ENCODE results near the gene PFKFB2. TPM values are rescaled to one million over a fixed set of nuclear protein-coding genes. Genes with fewer than 3 reads are reported as not detected.

The PFKFB2 gene
- total RNA-seq, 1 experiment from 2014 or later: 35.6 TPM

- CTCF ChIA-PET: no interaction called here
- intact Hi-C loops (cut with micrococcal nuclease; ENCODE audit: unreplicated experiment) (no loop called here), in situ Hi-C loops (cut with HindIII; ENCODE audit: low pct_unique_long_range_greater_than_20kb, low sequenced_read_pairs) (no loop called here)
- ATAC-seq: no peak
- no TSS peak for BruUV-seq (replicated peaks)
- H3K27ac ChIP-seq (ENCODE audit: low read length): no peak overlapping the region; the same call in 1 of the 2 replicates
- H3K36me3 ChIP-seq (ENCODE audit: control insufficient read depth, insufficient read depth, low read length): peaks cover 21% of the 10 kb centered on the region
- POLR2A ChIA-PET: no interaction called here
- TF ChIP-seq POLR2AphosphoS5 (IDR thresholded peaks at IDR 0.05; ENCODE audit: low read depth, low read length) (no peak), REST (IDR thresholded peaks at IDR 0.05; ENCODE audit: insufficient read depth in 1 of 2, low read depth in 2 of 2, low read length in 1 of 2) (no peak), SIN3A (IDR thresholded peaks at IDR 0.05; ENCODE audit: borderline replicate concordance, insufficient read depth, low read depth, low read length) (no peak), TCF7L2 (IDR thresholded peaks at IDR 0.05; ENCODE audit: low read depth, low read length) (no peak)
- TF ChIP-seq, protein P1, sequence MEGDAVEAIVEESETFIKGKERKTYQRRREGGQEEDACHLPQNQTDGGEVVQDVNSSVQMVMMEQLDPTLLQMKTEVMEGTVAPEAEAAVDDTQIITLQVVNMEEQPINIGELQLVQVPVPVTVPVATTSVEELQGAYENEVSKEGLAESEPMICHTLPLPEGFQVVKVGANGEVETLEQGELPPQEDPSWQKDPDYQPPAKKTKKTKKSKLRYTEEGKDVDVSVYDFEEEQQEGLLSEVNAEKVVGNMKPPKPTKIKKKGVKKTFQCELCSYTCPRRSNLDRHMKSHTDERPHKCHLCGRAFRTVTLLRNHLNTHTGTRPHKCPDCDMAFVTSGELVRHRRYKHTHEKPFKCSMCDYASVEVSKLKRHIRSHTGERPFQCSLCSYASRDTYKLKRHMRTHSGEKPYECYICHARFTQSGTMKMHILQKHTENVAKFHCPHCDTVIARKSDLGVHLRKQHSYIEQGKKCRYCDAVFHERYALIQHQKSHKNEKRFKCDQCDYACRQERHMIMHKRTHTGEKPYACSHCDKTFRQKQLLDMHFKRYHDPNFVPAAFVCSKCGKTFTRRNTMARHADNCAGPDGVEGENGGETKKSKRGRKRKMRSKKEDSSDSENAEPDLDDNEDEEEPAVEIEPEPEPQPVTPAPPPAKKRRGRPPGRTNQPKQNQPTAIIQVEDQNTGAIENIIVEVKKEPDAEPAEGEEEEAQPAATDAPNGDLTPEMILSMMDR (IDR thresholded peaks at IDR 0.05): no peak
- no peaks in the 10 kb centered on the region for H3K9me3 ChIP-seq (ENCODE audit: control insufficient read depth, insufficient read depth, low read depth, low read length)
- no peaks in the 10 kb centered on the region for H3K27me3 ChIP-seq (ENCODE audit: control insufficient read depth, insufficient read depth, low read length)
- H3K4me1 ChIP-seq (ENCODE audit: control insufficient read depth, insufficient read depth, low read length): peaks cover 13% of the 10 kb centered on the region
- no peak for DNase-seq (ENCODE audit: low read depth, low spot score)
- no peak overlapping the region; a peak in 1 of 4 replicates for H3K4me3 ChIP-seq (ENCODE audit: low read depth in 2 of 2, low read length in 2 of 2)
Measured at GRCh38 chr1:207049054-207049453, 4.0 kb upstream of the PFKFB2 start.

- in situ Hi-C loops (cut with HindIII; ENCODE audit: low pct_unique_long_range_greater_than_20kb, low sequenced_read_pairs): no loop called here
- BruUV-seq (replicated peaks): no TSS peak
- no peak for ATAC-seq
Measured at GRCh38 chr1:207049514-207049913, 3.6 kb upstream of the PFKFB2 start.

More at GRCh38 chr1:207049514-207049913, 3.6 kb upstream of the PFKFB2 start:
- ChIA-PET CTCF (no interaction called here), POLR2A (no interaction called here)
- intact Hi-C loops (cut with micrococcal nuclease; ENCODE audit: unreplicated experiment): no loop called here
- TF ChIP-seq SIN3A (IDR thresholded peaks at IDR 0.05; ENCODE audit: borderline replicate concordance, insufficient read depth, low read depth, low read length) (no peak), POLR2AphosphoS5 (IDR thresholded peaks at IDR 0.05; ENCODE audit: low read depth, low read length) (no peak), REST (IDR thresholded peaks at IDR 0.05; ENCODE audit: insufficient read depth in 1 of 2, low read depth in 2 of 2, low read length in 1 of 2) (no peak), TCF7L2 (IDR thresholded peaks at IDR 0.05; ENCODE audit: low read depth, low read length) (no peak)
- TF ChIP-seq, protein P1 (IDR thresholded peaks at IDR 0.05): no peak
- peak overlapping the region; percentile 98 to 100 for H3K4me3 ChIP-seq (ENCODE audit: low read depth in 2 of 2, low read length in 2 of 2)
- peaks cover 21% of the 10 kb centered on the region for H3K36me3 ChIP-seq (ENCODE audit: control insufficient read depth, insufficient read depth, low read length)
- peaks cover 14% of the 10 kb centered on the region for H3K4me1 ChIP-seq (ENCODE audit: control insufficient read depth, insufficient read depth, low read length)
- H3K27me3 ChIP-seq (ENCODE audit: control insufficient read depth, insufficient read depth, low read length): no peaks in the 10 kb centered on the region
- no peak for DNase-seq (ENCODE audit: low read depth, low spot score)
- peak overlapping the region; percentile 97 for H3K27ac ChIP-seq (ENCODE audit: low read length)
- no peaks in the 10 kb centered on the region for H3K9me3 ChIP-seq (ENCODE audit: control insufficient read depth, insufficient read depth, low read depth, low read length)
